Pancreas (tissue), 10 donors: ENCODE measurements around the gene DLGAP1. TPM values are rescaled to one million over a fixed set of nuclear protein-coding genes. Genes with fewer than 3 reads are reported as not detected.
A peak's percentile ranks its signal among the peaks of the same experiment; 100 is the strongest.

Source experiments
- ATAC-seq, 4 donors: fragments of 200-7000 bp; cut with Tn5 transposase; one replicate each; pipeline versions ENCODE4 v1.8.0 to v1.9.1; 2020; ENCODE audit warnings: mild to moderate bottlenecking in 4 of 4, moderate library complexity in 4 of 4
- DNase-seq, 6 donors: peaks; one replicate each; pipeline ENCODE4 v3.0.0-alpha.2; 2020
- FAIRE-seq: peaks from 2 replicates; lab custom pipeline; 2012; peaks lifted over from hg19 to GRCh38; lab: Jason Lieb, UNC
- H3K27ac ChIP-seq, 4 donors: fragments of 200-600 bp; sonication (generic); 1 replicate in 3 of 4; 2 replicates in 1 of 4; pipeline versions ENCODE4 v1.5.0 to v1.8.0; 2020
- H3K27me3 ChIP-seq, 4 donors: fragments of 200-600 bp; one replicate each; pipeline ENCODE4 v1.8.0; 2021
- H3K36me3 ChIP-seq, 3 donors: fragments of 200-600 bp; sonication (generic) in 1 of 3; one replicate each; pipeline versions ENCODE4 v1.5.0 to v1.8.0; 2020 to 2021
- H3K4me1 ChIP-seq, 3 donors: fragments of 200-600 bp; one replicate each; pipeline ENCODE4 v1.8.0; 2021
- H3K4me3 ChIP-seq, 4 donors: fragments of 200-600 bp; sonication (generic) in 2 of 4; one replicate each; pipeline versions ENCODE4 v1.5.0 to v1.8.0; 2020 to 2021
- H3K9me3 ChIP-seq, 4 donors: fragments of 200-600 bp; one replicate each; pipeline ENCODE4 v1.8.0; 2021
- CTCF ChIP-seq, 4 donors: fragments of 200-600 bp; sonication (generic) in 3 of 4; IDR thresholded peaks; one replicate each; pipeline versions ENCODE4 v1.5.0 to v1.8.0; 2021; ENCODE audit warnings: antibody characterized with exemption in 4 of 4
- WGBS, 2 donors: extraction: QIAGEN DNeasy Blood & Tissue Kit; methylation state at CpG; one replicate each; pipeline ENCODE4 v1.1.7; 2013; 5-methylcytosine and 5-hydroxymethylcytosine counted together
- intact Hi-C, 3 donors: fragments of 100-400 bp; cut with DNase I; formaldehyde crosslinking; loops; one replicate each; pipeline versions ENCODE4 v1.11.1 to v1.14.2; 2022
- polyA plus RNA-seq, 2 donors: library from polyadenylated mRNA; stranded (reverse); fragments of 200-250 nt; gene quantifications; one replicate each; pipeline ENCODE4 v1.2.3, GENCODE V29; 2013
- total RNA-seq, 6 donors: library from RNA; stranded (reverse); fragmentation: NEBNext Ultra II Directional in 4 of 6; extraction: Animal tissue kit (Norgen Biotek cat#: 25700) in 4 of 6; gene quantifications; one replicate each; pipeline versions ENCODE4 v1.2.1 to v1.2.4, GENCODE V29; 2021 to 2023
- donor health status: healthy with polysubstance abuse.
- donor health status: DM: no; HTN: no; CAD: no; lungs with moderate emphysema.
- donor health status: DM: no; HTN: no; CAD: no.
- donor health status: control.
- donor health status: control.
- donor health status: Bipolar disorder and iron deficiency.
- donor health status: DM: yes; HTN: yes; CAD: no.
- donor health status: DM: no; HTN: no; CAD: no.
- donor health status: DM: no; HTN: no; CAD: no.
- donor health status: DM: yes; HTN: yes; CAD: no.

DLGAP1 gene
- total and polyA plus RNA-seq, 8 donors = 0.12 to 0.62 (median 0.30) TPM; not detected in 2

GRCh38 chr18:3723554-3723953 is 731.6 kb downstream of the DLGAP1 start:
- H3K36me3 ChIP-seq = no peaks in the 10 kb centered on the region
- H3K4me3 ChIP-seq = no peak overlapping the region
- intact Hi-C loops = no loop called here
- TF ChIP-seq CTCF (IDR thresholded peaks at IDR 0.05) = no peak
- no peak for DNase-seq
- H3K27ac ChIP-seq = no peak overlapping the region
- H3K9me3 ChIP-seq = no peaks in the 10 kb centered on the region
- H3K27me3 ChIP-seq = no peaks in the 10 kb centered on the region
- FAIRE-seq = no peak
- no peak for ATAC-seq
- H3K4me1 ChIP-seq = peaks cover 0 to 8% (median 0%) of the 10 kb centered on the region in 3 donors

GRCh38 chr18:3722649-3723433 is 732.3 kb downstream of the DLGAP1 start:
- 39 to 50% methylated on average over 5 of the region's 5 CpGs for WGBS, 2 donors
- no peaks in the 10 kb centered on the region for H3K36me3 ChIP-seq
- intact Hi-C loops = no loop called here
- TF ChIP-seq CTCF (IDR thresholded peaks at IDR 0.05) = no peak
- FAIRE-seq (no peak), DNase-seq (no peak), ATAC-seq (no peak)
- H3K27ac ChIP-seq = peak overlapping the region in 2 of 4 donors; percentile 5 to 48
- peaks cover 0 to 8% (median 0%) of the 10 kb centered on the region in 3 donors for H3K4me1 ChIP-seq
- H3K9me3 ChIP-seq = no peaks in the 10 kb centered on the region
- H3K27me3 ChIP-seq = no peaks in the 10 kb centered on the region
- H3K4me3 ChIP-seq = no peak overlapping the region

- FAIRE-seq = no peak
- H3K4me3 ChIP-seq = no peak overlapping the region
- H3K36me3 ChIP-seq = no peaks in the 10 kb centered on the region
- intact Hi-C loops = no loop called here
- 78 to 80% methylated on average over 7 of the region's 7 CpGs for WGBS, 2 donors
- H3K4me1 ChIP-seq = peaks cover 0 to 8% (median 0%) of the 10 kb centered on the region in 3 donors
- H3K9me3 ChIP-seq = no peaks in the 10 kb centered on the region
- no peaks in the 10 kb centered on the region for H3K27me3 ChIP-seq
- peak overlapping the region in 2 of 4 donors; percentile 5 to 48 for H3K27ac ChIP-seq
- no peak for TF ChIP-seq CTCF (IDR thresholded peaks at IDR 0.05)
- no peak for DNase-seq
- ATAC-seq = peak in 2 of 4 donors; percentile 43 to 52
These were observed 733.1 kb downstream of the DLGAP1 start for GRCh38 chr18:3721771-3722648.

- DNase-seq (no peak), FAIRE-seq (no peak), ATAC-seq (peak in 2 of 4 donors; percentile 15 to 17)
- Histone ChIP-seq H3K27ac (no peak overlapping the region), H3K27me3 (no peaks in the 10 kb centered on the region), H3K36me3 (no peaks in the 10 kb centered on the region), H3K4me1 (peaks cover 0 to 8% (median 0%) of the 10 kb centered on the region in 3 donors), H3K9me3 (no peaks in the 10 kb centered on the region), H3K4me3 (no peak overlapping the region)
- intact Hi-C loops = no loop called here
- WGBS, 2 donors = 82 to 84% methylated on average over 4 of the region's 4 CpGs
- no peak for TF ChIP-seq CTCF (IDR thresholded peaks at IDR 0.05)
These were observed 734.1 kb downstream of the DLGAP1 start for GRCh38 chr18:3720818-3721545.
